Endothelial cell of umbilical vein (primary cell): Measurements from ENCODE around the gene VPS36. TPM values are rescaled to one million over a fixed set of nuclear protein-coding genes. Genes with fewer than 3 reads are reported as not detected.

Experiments used
- BruUV-seq: library from RNA; stranded (reverse); fragments of 400-500 nt; replicated peaks from 2 replicates; lab custom pipeline; 2021; lab: Mats Ljungman, UMichigan
- CTCF ChIA-PET: fragments of 300-600, 350-600 bp; sonication (Branson Sonifier 250); formaldehyde crosslinking; loops from one replicate; lab custom pipeline; 2021; ENCODE audit warnings: antibody characterized with exemption, inconsistent platforms; lab: Charles Lee
- POLR2A ChIA-PET: fragments of 300-600, 350-600 bp; sonication (Branson Sonifier 250); formaldehyde crosslinking; loops from one replicate; lab custom pipeline; 2021; ENCODE audit warnings: antibody characterized with exemption, inconsistent platforms; lab: Charles Lee
- DNase-seq: peaks from one replicate; pipeline ENCODE4 v3.0.0-alpha.2; 2011; ENCODE audit warnings: low read depth, low spot score
- FAIRE-seq: peaks from 2 replicates; lab custom pipeline; 2011; peaks lifted over from hg19 to GRCh38; lab: Jason Lieb, UNC
- H2AFZ ChIP-seq: 2 replicates; pipeline ENCODE4 v1.6.0; 2012; ENCODE audit warnings: low read depth, low read length, control low read depth, inconsistent platforms
- H3K27ac ChIP-seq: 2 replicates; pipeline ENCODE4 v1.5.1; 2011; ENCODE audit warnings: low read depth, mild to moderate bottlenecking, control low read depth, low read length, moderate library complexity; ENCODE audit not compliant: insufficient read depth
- H3K27me3 ChIP-seq, 2 experiments: 2 replicates each; pipeline versions ENCODE4 v1.6.0 to v1.6.1; 2011; ENCODE audit warnings: low read length in 2 of 2, mixed read lengths in 1 of 2; ENCODE audit not compliant: control insufficient read depth in 2 of 2, insufficient read depth in 2 of 2
- H3K36me3 ChIP-seq, 2 experiments: 2 replicates in 1 of 2; 3 replicates in 1 of 2; pipeline ENCODE4 v1.5.1; 2011; ENCODE audit warnings: low read length in 2 of 2, mild to moderate bottlenecking in 1 of 2, moderate library complexity in 1 of 2; ENCODE audit not compliant: control insufficient read depth in 2 of 2, insufficient read depth in 2 of 2; ENCODE audit errors: extremely low read depth in 1 of 2
- H3K4me1 ChIP-seq: 3 replicates; pipeline ENCODE4 v1.5.1; 2011; ENCODE audit warnings: mild to moderate bottlenecking, low read length; ENCODE audit not compliant: control insufficient read depth, insufficient read depth; ENCODE audit errors: extremely low read depth
- H3K4me2 ChIP-seq: 2 replicates; pipeline ENCODE4 v1.6.1; 2011; ENCODE audit warnings: low read length, control low read depth, mixed read lengths; ENCODE audit not compliant: insufficient read depth
- H3K4me3 ChIP-seq, 3 experiments: fragments of 200-600 bp in 1 of 3; sonication (generic), shearing (Covaris generic) in 1 of 3; replicated peaks in 1 of 3; 2 replicates each; pipeline ENCODE4 v1.5.1; 2011 to 2016; ENCODE audit warnings: control low read depth in 3 of 3, low read length in 3 of 3, mild to moderate bottlenecking in 2 of 3, inconsistent platforms in 1 of 3, low read depth in 1 of 3, moderate library complexity in 1 of 3; ENCODE audit not compliant: insufficient read depth in 1 of 3
- H3K79me2 ChIP-seq: 2 replicates; pipeline ENCODE4 v1.6.0; 2012; ENCODE audit warnings: low read length, inconsistent platforms; ENCODE audit not compliant: control insufficient read depth, insufficient read depth
- H3K9ac ChIP-seq: replicated peaks from 2 replicates; pipeline ENCODE3; 2011; ENCODE audit warnings: low read length, control low read depth; ENCODE audit not compliant: insufficient read depth; ENCODE audit errors: extremely low read depth
- H3K9me1 ChIP-seq: replicated peaks from 3 replicates; pipeline ENCODE4 v1.6.0; 2011; ENCODE audit warnings: mild to moderate bottlenecking, low read length; ENCODE audit not compliant: control insufficient read depth, insufficient read depth; ENCODE audit errors: extremely low read depth
- H3K9me3 ChIP-seq: replicated peaks from 2 replicates; pipeline ENCODE4 v1.5.1; 2012; ENCODE audit warnings: low read length, inconsistent platforms; ENCODE audit not compliant: control insufficient read depth, insufficient read depth
- H4K20me1 ChIP-seq: replicated peaks from 2 replicates; pipeline ENCODE3; 2011; ENCODE audit warnings: mild to moderate bottlenecking, low read length; ENCODE audit not compliant: control insufficient read depth, insufficient read depth; ENCODE audit errors: extremely low read depth
- POLR2A ChIP-seq: IDR thresholded peaks from 2 replicates; pipeline ENCODE4 v1.6.1; 2012; ENCODE audit warnings: low read depth, mild to moderate bottlenecking, control low read depth, low read length
- dilution Hi-C: fragments of 300-500 bp; cut with MboI; formaldehyde crosslinking; loops from one replicate; pipeline ENCODE4 v1.15.0; 2019; ENCODE audit warnings: low sequenced_read_pairs; ENCODE audit not compliant: extremely low pct_ligation_motif_present
- intact Hi-C: fragments of 100-400 bp; cut with micrococcal nuclease; formaldehyde crosslinking; loops from one replicate; pipeline ENCODE4 v1.10.0; 2022
- polyA plus RNA-seq, 4 experiments: library from polyadenylated mRNA; depleted of rRNA in 3 of 4; stranded (reverse) in 3 of 4; unstranded in 1 of 4; fragments of >200 nt; gene quantifications; 2 replicates each; pipeline versions ENCODE4 v1.2.1 to v1.2.3, GENCODE V29; 2011 to 2012; ENCODE audit warnings: missing spikeins in 1 of 4
- total RNA-seq: library from RNA; stranded (reverse); gene quantifications from 2 replicates; pipeline ENCODE4 v1.2.3, GENCODE V29; 2021
- TF ChIP-seq, protein P1 (sequence below), 2 donors: IDR thresholded peaks; 1 replicate in 1 of 2; 2 replicates in 1 of 2; pipeline ENCODE4 v1.5.1; 2011; ENCODE audit warnings: low read length in 2 of 2, mild to moderate bottlenecking in 2 of 2, moderate library complexity in 2 of 2, control low read depth in 1 of 2, inconsistent platforms in 1 of 2, low read depth in 1 of 2; ENCODE audit not compliant: insufficient read depth in 1 of 2; ENCODE audit errors: extremely low read depth in 1 of 2

The VPS36 gene
- total and polyA plus RNA-seq, 2 donors (not counting 3 experiments of a cell fraction or from before 2014, with no cell fraction given) = 14.3 to 32.3 TPM

DNA sequence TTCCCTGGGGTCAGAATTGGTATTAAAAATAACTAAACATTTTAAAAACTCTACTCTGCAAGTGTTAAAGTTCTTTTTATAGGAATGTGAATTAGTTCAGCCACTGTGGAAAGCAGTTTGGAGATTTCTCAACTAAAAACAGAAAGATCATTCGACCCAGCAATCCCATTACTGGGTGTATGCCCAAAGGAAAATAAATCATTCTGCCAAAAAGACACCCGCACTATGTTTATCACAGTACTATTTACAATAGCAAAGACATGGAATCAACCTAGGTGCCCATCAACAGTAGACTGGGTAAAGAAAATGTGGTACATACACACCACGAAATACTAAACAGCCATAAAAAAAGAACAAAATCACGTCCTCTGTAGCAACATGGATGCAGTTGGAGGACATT, 43.8 kb downstream of the VPS36 start:
- no peak for FAIRE-seq
- intact Hi-C loops = loop anchor here (1.0 kb wide), 1 partner anchor 22 kb away; no protein-coding TSS in a partner anchor
- H3K9ac ChIP-seq = no peak overlapping the region

More for the DNA sequence above, 43.8 kb downstream of the VPS36 start:
- CTCF ChIA-PET = interaction anchor here (2.4 to 11.9 kb wide), 2 partner anchors 22 to 43 kb away, joined by 13 to 142 read pairs; partner anchors contain the start of gene VPS36
- Histone ChIP-seq H3K36me3 (peaks cover 0 to 3% of the 10 kb centered on the region in 2 experiments), H3K27me3 (no peaks in the 10 kb centered on the region), H4K20me1 (no peaks in the 10 kb centered on the region), H2AFZ (no peak overlapping the region), H3K9me3 (no peaks in the 10 kb centered on the region), H3K4me2 (peak overlapping the region; percentile 99), H3K9me1 (no peaks in the 10 kb centered on the region), H3K4me3 (peak overlapping the region in 1 of 3 experiments; percentile 99), H3K27ac (peak overlapping the region; percentile 62), H3K4me1 (peaks cover 21% of the 10 kb centered on the region), H3K79me2 (peaks cover 19% of the 10 kb centered on the region)
- DNase-seq = no peak
- POLR2A ChIA-PET = no interaction called here
- dilution Hi-C loops = no loop called here
- no TSS peak for BruUV-seq
- no peak for TF ChIP-seq POLR2A
- TF ChIP-seq, protein P1, sequence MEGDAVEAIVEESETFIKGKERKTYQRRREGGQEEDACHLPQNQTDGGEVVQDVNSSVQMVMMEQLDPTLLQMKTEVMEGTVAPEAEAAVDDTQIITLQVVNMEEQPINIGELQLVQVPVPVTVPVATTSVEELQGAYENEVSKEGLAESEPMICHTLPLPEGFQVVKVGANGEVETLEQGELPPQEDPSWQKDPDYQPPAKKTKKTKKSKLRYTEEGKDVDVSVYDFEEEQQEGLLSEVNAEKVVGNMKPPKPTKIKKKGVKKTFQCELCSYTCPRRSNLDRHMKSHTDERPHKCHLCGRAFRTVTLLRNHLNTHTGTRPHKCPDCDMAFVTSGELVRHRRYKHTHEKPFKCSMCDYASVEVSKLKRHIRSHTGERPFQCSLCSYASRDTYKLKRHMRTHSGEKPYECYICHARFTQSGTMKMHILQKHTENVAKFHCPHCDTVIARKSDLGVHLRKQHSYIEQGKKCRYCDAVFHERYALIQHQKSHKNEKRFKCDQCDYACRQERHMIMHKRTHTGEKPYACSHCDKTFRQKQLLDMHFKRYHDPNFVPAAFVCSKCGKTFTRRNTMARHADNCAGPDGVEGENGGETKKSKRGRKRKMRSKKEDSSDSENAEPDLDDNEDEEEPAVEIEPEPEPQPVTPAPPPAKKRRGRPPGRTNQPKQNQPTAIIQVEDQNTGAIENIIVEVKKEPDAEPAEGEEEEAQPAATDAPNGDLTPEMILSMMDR (IDR thresholded peaks at IDR 0.05; ENCODE audit: extremely low read depth in 1 of 2, insufficient read depth in 1 of 2, low read depth in 1 of 2, low read length in 2 of 2) = no peak
